PC-3 (cell line): Measurements from ENCODE around the gene EPB41L5. TPM values are rescaled to one million over a fixed set of nuclear protein-coding genes. Genes with fewer than 3 reads are reported as not detected.

ENCODE experiments used
- ATAC-seq: fragments of 200-7000 bp; cut with Tn5 transposase; 2 replicates; pipeline ENCODE4 v1.9.1; 2020; ENCODE audit warnings: mild to moderate bottlenecking, moderate library complexity
- BruUV-seq: library from RNA; stranded (reverse); fragments of 400-500 nt; replicated peaks from 2 replicates; lab custom pipeline; 2021; lab: Mats Ljungman, UMichigan
- CTCF ChIA-PET: fragments of 300-600 bp; sonication (Branson Sonifier 250); formaldehyde crosslinking; loops from one replicate; lab custom pipeline; 2022; ENCODE audit warnings: antibody characterized with exemption; lab: Charles Lee
- POLR2A ChIA-PET: fragments of 300-600 bp; sonication (Branson Sonifier 250); formaldehyde crosslinking; loops from one replicate; lab custom pipeline; 2022; ENCODE audit warnings: antibody characterized with exemption; ENCODE audit not compliant: unreplicated experiment; lab: Charles Lee
- DNase-seq: peaks from one replicate; pipeline ENCODE4 v3.0.0-alpha.2; 2015
- H2AFZ ChIP-seq: fragments of 300-600 bp; sonication (generic); 2 replicates; pipeline ENCODE4 v1.6.0; 2016; ENCODE audit warnings: antibody characterized with exemption, low read length
- H3F3A ChIP-seq: fragments of 300-600 bp; sonication (generic); one replicate; pipeline ENCODE4 v1.6.0; 2017; ENCODE audit warnings: antibody characterized with exemption, low read length, control low read depth, mild to moderate bottlenecking; ENCODE audit not compliant: unreplicated experiment
- H3K27ac ChIP-seq: fragments of 300-600 bp; sonication (generic); 2 replicates; pipeline ENCODE4 v1.5.1; 2016; ENCODE audit warnings: mild to moderate bottlenecking, low read length
- H3K27me3 ChIP-seq: fragments of 300-600 bp; sonication (generic); 2 replicates; pipeline ENCODE4 v1.6.1; 2016; ENCODE audit warnings: low read length, mixed read lengths
- H3K36me3 ChIP-seq: fragments of 300-600 bp; sonication (generic); 2 replicates; pipeline ENCODE4 v1.6.1; 2016; ENCODE audit warnings: low read depth, mixed run types, low read length, mixed read lengths
- H3K4me1 ChIP-seq: fragments of 300-600 bp; sonication (generic); 2 replicates; pipeline ENCODE4 v1.5.1; 2016; ENCODE audit warnings: low read length; ENCODE audit not compliant: insufficient read depth
- H3K4me2 ChIP-seq: fragments of 300-600 bp; sonication (generic); 2 replicates; pipeline ENCODE4 v1.6.0; 2016; ENCODE audit warnings: low read length
- H3K4me3 ChIP-seq: fragments of 300-600 bp; sonication (generic); 2 replicates; pipeline ENCODE4 v1.5.1; 2016; ENCODE audit warnings: mild to moderate bottlenecking, low read length, mixed read lengths
- H3K79me2 ChIP-seq: fragments of 300-600 bp; sonication (generic); 2 replicates; pipeline ENCODE4 v1.6.1; 2017; ENCODE audit warnings: low read length, mixed read lengths
- H3K9ac ChIP-seq: fragments of 300-600 bp; sonication (generic); 2 replicates; pipeline ENCODE4 v1.6.0; 2016; ENCODE audit warnings: mild to moderate bottlenecking, low read length
- H3K9me2 ChIP-seq: fragments of 300-600 bp; sonication (generic); replicated peaks from 2 replicates; pipeline ENCODE4 v1.6.1; 2016; ENCODE audit warnings: mixed run types, low read length, mixed read lengths
- H3K9me3 ChIP-seq: fragments of 300-600 bp; sonication (generic); 2 replicates; pipeline ENCODE4 v1.6.1; 2016; ENCODE audit warnings: low read length, mixed read lengths
- H4K20me1 ChIP-seq: fragments of 300-600 bp; sonication (generic); 2 replicates; pipeline ENCODE4 v1.6.1; 2016; ENCODE audit warnings: low read length, mixed read lengths
- CTCF ChIP-seq: fragments of 300-600 bp; sonication (generic); conservative IDR thresholded peaks from 2 replicates; pipeline ENCODE4 v1.5.1; 2017; ENCODE audit warnings: antibody characterized with exemption, low read depth, mild to moderate bottlenecking, low read length
- EZH2 ChIP-seq: fragments of 300-600 bp; sonication (generic); IDR thresholded peaks from one replicate; pipeline ENCODE4 v1.6.1; 2017; ENCODE audit warnings: antibody characterized with exemption, mild to moderate bottlenecking, low read length; ENCODE audit not compliant: unreplicated experiment
- EZH2phosphoT487 ChIP-seq: fragments of 300-600 bp; sonication (generic); IDR thresholded peaks from 2 replicates; pipeline ENCODE4 v1.6.1; 2018; ENCODE audit warnings: mild to moderate bottlenecking, antibody characterized with exemption, low read length, borderline replicate concordance
- intact Hi-C: fragments of 100-400 bp; cut with micrococcal nuclease; formaldehyde crosslinking; loops from 2 replicates; pipeline ENCODE4 v1.9.0; 2023
- total RNA-seq: library from RNA; depleted of rRNA; stranded (reverse); fragments of >200 nt; gene quantifications from 2 replicates; pipeline ENCODE4 v1.2.3, GENCODE V29; 2014

EPB41L5 gene
- total RNA-seq, 1 experiment from 2014 or later: 11.7 TPM

GRCh38 chr2:120108749-120109148, 95.9 kb downstream of the EPB41L5 start:
- Histone ChIP-seq H2AFZ (no peak overlapping the region), H3K4me3 (peak overlapping the region; percentile 29; the same call in 1 of the 2 replicates), H3K9me3 (no peaks in the 10 kb centered on the region), H3K27ac (peak overlapping the region; percentile 83), H3K27me3 (no peaks in the 10 kb centered on the region), H3K4me1 (peaks cover 50% of the 10 kb centered on the region), H3K36me3 (no peaks in the 10 kb centered on the region), H4K20me1 (no peaks in the 10 kb centered on the region), H3K9ac (peak overlapping the region; percentile 38), H3K79me2 (no peaks in the 10 kb centered on the region), H3K9me2 (no peaks in the 10 kb centered on the region), H3K4me2 (peak overlapping the region; percentile 64), H3F3A (peaks cover 6% of the 10 kb centered on the region)
- CTCF ChIA-PET: interaction anchor here (0.6 to 2.4 kb wide), 3 partner anchors 25 to 204 kb away, joined by 3 to 33 read pairs (median 3); no protein-coding TSS in a partner anchor
- no TSS peak for BruUV-seq
- DNase-seq (peak; percentile 63), ATAC-seq (no peak)
- intact Hi-C loops: loop anchor here (1.0 to 10.0 kb wide), 8 partner anchors 26 to 406 kb away; partner anchors contain the start of gene EPB41L5
- TF ChIP-seq CTCF (no peak), EZH2 (no peak), EZH2phosphoT487 (no peak)
- POLR2A ChIA-PET: no interaction called here

GRCh38 chr2:120109186-120110061, 96.5 kb downstream of the EPB41L5 start:
- Histone ChIP-seq H3K4me1 (peaks cover 45% of the 10 kb centered on the region), H3K9me3 (no peaks in the 10 kb centered on the region), H3K79me2 (no peaks in the 10 kb centered on the region), H3F3A (peaks cover 5% of the 10 kb centered on the region), H3K4me3 (0 out of 2 replicates have a peak overlapping the region, but pooled peaks have one; percentile 29), H3K27me3 (no peaks in the 10 kb centered on the region), H3K9ac (no peak overlapping the region), H3K36me3 (no peaks in the 10 kb centered on the region), H2AFZ (no peak overlapping the region), H3K27ac (peak overlapping the region; percentile 83), H4K20me1 (no peaks in the 10 kb centered on the region), H3K4me2 (peak overlapping the region; percentile 64), H3K9me2 (no peaks in the 10 kb centered on the region)
- intact Hi-C loops: loop anchor here (1.0 to 10.0 kb wide), 9 partner anchors 25 to 407 kb away; partner anchors contain the start of gene EPB41L5
- peak; percentile 76 for DNase-seq
- no TSS peak for BruUV-seq
- TF ChIP-seq CTCF: peak; percentile 86
- TF ChIP-seq EZH2: no peak
- TF ChIP-seq EZH2phosphoT487: no peak
- ATAC-seq: peak; percentile 56
- ChIA-PET POLR2A (no interaction called here), CTCF (interaction anchor here (0.5 to 2.4 kb wide), 4 partner anchors 65 to 356 kb away, joined by 3 to 33 read pairs (median 4); no protein-coding TSS in a partner anchor)
